HEK293 (cell line): Measurements from ENCODE around the gene KLK1.

Experiments
- CTCF ChIP-seq: fragments of 450-650 bp; formaldehyde crosslinking; IDR thresholded peaks from 2 replicates; pipeline ENCODE4 v1.5.1; 2016; ENCODE audit warnings: missing biosample characterization, missing genetic modification characterization
- MEIS1 ChIP-seq: sonication (generic); formaldehyde crosslinking; IDR thresholded peaks from 2 replicates; pipeline ENCODE4 v1.8.1; 2022; ENCODE audit warnings: missing genetic modification reagents, mild to moderate bottlenecking, borderline replicate concordance
- ZBTB17 ChIP-seq: fragments of 450-650 bp; formaldehyde crosslinking; IDR thresholded peaks from 2 replicates; pipeline ENCODE4 v1.5.1; 2016; ENCODE audit warnings: missing biosample characterization, missing genetic modification characterization
- ZNF18 ChIP-seq: fragments of 450-650 bp; formaldehyde crosslinking; IDR thresholded peaks from 2 replicates; pipeline ENCODE4 v1.5.1; 2016; ENCODE audit warnings: missing biosample characterization, missing genetic modification characterization
- ZNF274 ChIP-seq, 2 experiments: fragments of 200-500 bp in 1 of 2; fragments of 450-650 bp in 1 of 2; sonication (Bioruptor generic) in 1 of 2; formaldehyde crosslinking in 1 of 2; IDR thresholded peaks; 2 replicates each; pipeline versions ENCODE4 v1.5.1 to v1.6.1; 2014 to 2016; ENCODE audit warnings: borderline replicate concordance in 1 of 2, inconsistent platforms in 1 of 2, low read length in 1 of 2, missing biosample characterization in 1 of 2, missing genetic modification characterization in 1 of 2
- ZNF292 ChIP-seq: fragments of 450-650 bp; formaldehyde crosslinking; IDR thresholded peaks from 2 replicates; pipeline ENCODE4 v1.5.1; 2016; ENCODE audit warnings: low read depth, missing biosample characterization, missing genetic modification characterization, borderline replicate concordance
- TF ChIP-seq, protein P1 (sequence below): fragments of 450-650 bp; formaldehyde crosslinking; IDR thresholded peaks from 2 replicates; pipeline ENCODE4 v1.5.1; 2016; ENCODE audit warnings: missing biosample characterization, missing genetic modification characterization

GRCh38 chr19:50808856-50809255 is 14.7 kb downstream of the KLK1 start:
- TF ChIP-seq CTCF (no peak), ZNF18 (tag by site-specific recombination) (no peak), ZNF292 (tag by site-specific recombination) (no peak), ZNF274 (IDR thresholded peaks at IDR 0.05; ENCODE audit: low read length) (no peak), ZNF274 (tag by site-specific recombination; IDR thresholded peaks at IDR 0.05; ENCODE audit: borderline replicate concordance) (no peak), MEIS1 (CRISPR knock-in tag) (no peak), ZBTB17 (no peak)
- TF ChIP-seq, protein P1, sequence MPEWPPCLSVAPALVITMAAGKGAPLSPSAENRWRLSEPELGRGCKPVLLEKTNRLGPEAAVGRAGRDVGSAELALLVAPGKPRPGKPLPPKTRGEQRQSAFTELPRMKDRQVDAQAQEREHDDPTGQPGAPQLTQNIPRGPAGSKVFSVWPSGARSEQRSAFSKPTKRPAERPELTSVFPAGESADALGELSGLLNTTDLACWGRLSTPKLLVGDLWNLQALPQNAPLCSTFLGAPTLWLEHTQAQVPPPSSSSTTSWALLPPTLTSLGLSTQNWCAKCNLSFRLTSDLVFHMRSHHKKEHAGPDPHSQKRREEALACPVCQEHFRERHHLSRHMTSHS (tag by site-specific recombination), result no peak
